ENCODE data around the gene NOP10.

GRCh38 chr15:34355241-34355640 is 12.3 kb upstream of the NOP10 start:
- no peak for TF ChIP-seq EZH2phosphoT487 (IDR thresholded peaks at IDR 0.05; ENCODE audit: borderline replicate concordance, low read depth)
- TF ChIP-seq CTCF (IDR thresholded peaks at IDR 0.05) = no peak
